A549 (cell line): ENCODE measurements around the gene TYW5. TPM values are rescaled to one million over a fixed set of nuclear protein-coding genes. Genes with fewer than 3 reads are reported as not detected.

Source experiments
- ATAC-seq, 2 experiments: fragments of 200-7000 bp in 1 of 2; fragments of >200 bp in 1 of 2; cut with Nextera tagmentation in 1 of 2; cut with Tn5 transposase in 1 of 2; 3 replicates each; pipeline versions ENCODE4 v1.8.0 to v1.9.1; 2018 to 2020; ENCODE audit warnings: mild to moderate bottlenecking in 1 of 2, moderate library complexity in 1 of 2
- CTCF ChIA-PET: fragments of 300-600 bp; sonication (Branson Sonifier 250); formaldehyde crosslinking; extraction: SDS; loops from one replicate; lab custom pipeline; 2021; ENCODE audit warnings: antibody characterized with exemption, inconsistent platforms; lab: Yijun Ruan, JAX
- POLR2A ChIA-PET: fragments of 350-600 bp; formaldehyde crosslinking; extraction: SDS; loops from one replicate; lab custom pipeline; 2021; ENCODE audit warnings: antibody characterized with exemption, inconsistent platforms; lab: Yijun Ruan, JAX
- DNase-seq, 2 experiments: peaks; one replicate each; pipeline versions ENCODE4 v3.0.0 to v3.0.0-alpha.2; 2011 to 2016; ENCODE audit warnings: low read depth in 1 of 2, low spot score in 1 of 2
- FAIRE-seq: peaks from 2 replicates; lab custom pipeline; 2011; peaks lifted over from hg19 to GRCh38; lab: Jason Lieb, UNC
- H3K27ac ChIP-seq, 2 experiments: fragments of >200 bp; sonication (Bioruptor Twin); formaldehyde crosslinking; 3 replicates each; pipeline ENCODE4 v1.5.1; 2016 to 2017
- H3K4me1 ChIP-seq: fragments of >200 bp; sonication (Bioruptor Twin); formaldehyde crosslinking; 3 replicates; pipeline ENCODE4 v1.6.1; 2016
- H3K4me2 ChIP-seq: fragments of >200 bp; sonication (Bioruptor Twin); formaldehyde crosslinking; 3 replicates; pipeline ENCODE4 v1.6.1; 2016
- H3K4me3 ChIP-seq: fragments of >200 bp; sonication (Bioruptor Twin); formaldehyde crosslinking; 3 replicates; pipeline ENCODE4 v1.5.1; 2016
- H3K9me3 ChIP-seq: fragments of >200 bp; sonication (Bioruptor Twin); formaldehyde crosslinking; 3 replicates; pipeline ENCODE4 v1.6.1; 2016
- BCL3 ChIP-seq: fragments of >200 bp; sonication (Bioruptor Twin); formaldehyde crosslinking; IDR thresholded peaks from 3 replicates; pipeline ENCODE4 v1.6.1; 2016
- CBX2 ChIP-seq: fragments of 200-600 bp; sonication (generic); IDR thresholded peaks from 2 replicates; pipeline ENCODE4 v1.6.1; 2016; ENCODE audit warnings: low read depth, mild to moderate bottlenecking, borderline replicate concordance
- CTCF ChIP-seq: fragments of >200 bp; sonication (Bioruptor Twin); formaldehyde crosslinking; IDR thresholded peaks from 3 replicates; pipeline ENCODE4 v1.5.1; 2016
- E2F6 ChIP-seq: IDR thresholded peaks from 2 replicates; pipeline ENCODE4 v1.6.1; 2012; ENCODE audit warnings: low read depth, borderline replicate concordance
- ESRRA ChIP-seq: fragments of 150-350 bp; IDR thresholded peaks from 2 replicates; pipeline ENCODE4 v1.6.1; 2014; ENCODE audit warnings: mild to moderate bottlenecking, low read length, borderline replicate concordance
- FOSB ChIP-seq: fragments of 250-450 bp; sonication (Bioruptor Pico); IDR thresholded peaks from 2 replicates; pipeline ENCODE4 v1.5.0; 2020; ENCODE audit warnings: mild to moderate bottlenecking, moderate library complexity
- HDAC2 ChIP-seq: fragments of 200-600 bp; sonication (generic); IDR thresholded peaks from 2 replicates; pipeline ENCODE4 v1.6.1; 2016
- HES2 ChIP-seq: fragments of >200 bp; sonication (Bioruptor Twin); formaldehyde crosslinking; IDR thresholded peaks from 2 replicates; pipeline ENCODE4 v1.6.1; 2016
- HEYL ChIP-seq: fragments of 250-450 bp; sonication (Bioruptor Pico); IDR thresholded peaks from 2 replicates; pipeline ENCODE4 v1.8.0; 2021; ENCODE audit warnings: mild to moderate bottlenecking, moderate library complexity
- HMGXB4 ChIP-seq: fragments of 250-450 bp; sonication (Bioruptor Pico); IDR thresholded peaks from 2 replicates; pipeline ENCODE4 v1.5.0; 2021; ENCODE audit warnings: mild to moderate bottlenecking, moderate library complexity, borderline replicate concordance
- HOXB5 ChIP-seq: fragments of 250-450 bp; sonication (Bioruptor Pico); IDR thresholded peaks from 2 replicates; pipeline ENCODE4 v1.5.0; 2020; ENCODE audit warnings: mild to moderate bottlenecking, moderate library complexity
- JUN ChIP-seq, 2 experiments: fragments of >200 bp; sonication (Bioruptor Twin); formaldehyde crosslinking; IDR thresholded peaks; 2 replicates in 1 of 2; 3 replicates in 1 of 2; pipeline ENCODE4 v1.6.1; 2016 to 2017
- NPAS2 ChIP-seq: fragments of 250-450 bp; sonication (Bioruptor Pico); IDR thresholded peaks from 2 replicates; pipeline ENCODE4 v1.8.0; 2022; ENCODE audit warnings: mild to moderate bottlenecking, moderate library complexity, borderline replicate concordance
- POLR2A ChIP-seq: IDR thresholded peaks from 2 replicates; pipeline ENCODE4 v1.6.1; 2012; ENCODE audit warnings: mild to moderate bottlenecking, low read length
- RAD21 ChIP-seq, 2 experiments: fragments of >200 bp in 1 of 2; sonication (Bioruptor Twin) in 1 of 2; formaldehyde crosslinking in 1 of 2; IDR thresholded peaks in 1 of 2; conservative IDR thresholded peaks in 1 of 2; 2 replicates in 1 of 2; 3 replicates in 1 of 2; pipeline ENCODE4 v1.6.1; 2012 to 2018; ENCODE audit warnings: inconsistent platforms in 1 of 2
- REST ChIP-seq: fragments of 200-600 bp; sonication (generic); IDR thresholded peaks from 2 replicates; pipeline ENCODE4 v1.6.1; 2016; ENCODE audit warnings: antibody characterized with exemption, mild to moderate bottlenecking, moderate library complexity
- RFX5 ChIP-seq: fragments of 450-650 bp; IDR thresholded peaks from 2 replicates; pipeline ENCODE4 v1.7.1; 2014; ENCODE audit warnings: antibody characterized with exemption, mild to moderate bottlenecking, moderate library complexity
- RNF2 ChIP-seq: fragments of 200-600 bp; sonication (generic); IDR thresholded peaks from 2 replicates; pipeline ENCODE4 v1.6.1; 2016; ENCODE audit warnings: low read depth, mild to moderate bottlenecking, antibody characterized with exemption, moderate library complexity, borderline replicate concordance
- SMC3 ChIP-seq: fragments of >200 bp; sonication (Bioruptor Twin); formaldehyde crosslinking; IDR thresholded peaks from 3 replicates; pipeline ENCODE4 v1.6.1; 2018; ENCODE audit warnings: inconsistent platforms
- SREBF2 ChIP-seq: fragments of 450-650 bp; IDR thresholded peaks from 2 replicates; pipeline ENCODE4 v1.6.1; 2014; ENCODE audit warnings: mild to moderate bottlenecking, moderate library complexity
- USF2 ChIP-seq: fragments of 450-650 bp; IDR thresholded peaks from 2 replicates; pipeline ENCODE4 v1.6.1; 2014; ENCODE audit warnings: antibody characterized with exemption
- ZC3H11A ChIP-seq: fragments of 450-650 bp; IDR thresholded peaks from 2 replicates; pipeline ENCODE4 v1.6.1; 2014; ENCODE audit warnings: antibody characterized with exemption, mild to moderate bottlenecking
- ZNF302 ChIP-seq: fragments of 250-450 bp; sonication (Bioruptor Pico); IDR thresholded peaks from 2 replicates; pipeline ENCODE4 v1.9.0; 2021; ENCODE audit warnings: inconsistent platforms, mild to moderate bottlenecking, moderate library complexity
- WGBS: methylation state at CpG from one replicate; pipeline ENCODE4 v1.1.6; 2017; ENCODE audit errors: missing lambda C conversion rate; 5-methylcytosine and 5-hydroxymethylcytosine counted together
- polyA plus RNA-seq, 4 experiments: library from polyadenylated mRNA; depleted of rRNA in 3 of 4; stranded (reverse); fragments of >200 nt; fragmentation: RNase III in 1 of 4; extraction: RNeasy Plus Mini Kit Qiagen cat#74134 plus additional on column Dnase treatment in 1 of 4; gene quantifications; 2 replicates in 3 of 4; 3 replicates in 1 of 4; pipeline ENCODE4 v1.2.3, GENCODE V29; 2011 to 2017

The TYW5 gene
- polyA plus RNA-seq, 2 of the 4 experiments (the other 2 are of a cell fraction), result 7.8 to 15.2 TPM

- ChIA-PET CTCF (interaction anchor here (1.7 kb wide), 1 partner anchor 760 kb away, joined by 6 read pairs; no protein-coding TSS in a partner anchor), POLR2A (interaction anchor here (0.5 kb wide), 1 partner anchor 13 kb away, joined by 3 read pairs; no protein-coding TSS in a partner anchor)
- no peak for FAIRE-seq
These were observed 11.9 kb downstream of the TYW5 start for GRCh38 chr2:199943373-199943772.

GRCh38 chr2:199940373-199940772 is 14.9 kb downstream of the TYW5 start:
- ATAC-seq (peak; percentile 70 to 88), FAIRE-seq (no peak), DNase-seq (peak; percentile 16 to 41)
- ChIA-PET POLR2A (interaction anchor here (0.8 kb wide), 1 partner anchor 29 kb away, joined by 4 read pairs; the partner anchor contains the start of gene C2orf69), CTCF (interaction anchor here (0.6 to 2.6 kb wide), 8 partner anchors 9 to 1627 kb away, joined by 3 to 10 read pairs (median 6); no protein-coding TSS in a partner anchor)
- no peak overlapping the region for H3K27ac ChIP-seq
- H3K4me2 ChIP-seq, result no peak overlapping the region
- TF ChIP-seq JUN (IDR thresholded peaks at IDR 0.05) (no peak), SMC3 (peak; percentile 43; the same call in 2 of the 3 replicates), RAD21 (conservative IDR thresholded peaks at IDR 0.05 in 1 of 2, IDR thresholded peaks at IDR 0.05 in 1 of 2) (peak; percentile 48 to 59; a peak in 4 of 5 replicates), CTCF (peak; percentile 43)
- no peaks in the 10 kb centered on the region for H3K9me3 ChIP-seq
- no peak overlapping the region for H3K4me3 ChIP-seq
- H3K4me1 ChIP-seq, result peaks cover 10% of the 10 kb centered on the region; the same call in 1 of the 3 replicates
- 95% methylated on average over 2 of the region's 2 CpGs for WGBS

More at GRCh38 chr2:199943373-199943772, 11.9 kb downstream of the TYW5 start:
- Histone ChIP-seq H3K4me2 (no peak overlapping the region), H3K4me3 (no peak overlapping the region), H3K9me3 (no peaks in the 10 kb centered on the region), H3K27ac (no peak overlapping the region), H3K4me1 (no peaks in the 10 kb centered on the region)
- no peak for TF ChIP-seq HES2
- TF ChIP-seq NPAS2 (CRISPR knock-in tag), result no peak
- no peak for TF ChIP-seq HOXB5 (CRISPR knock-in tag)
- TF ChIP-seq ZC3H11A, result no peak
- TF ChIP-seq BCL3, result no peak
- no peak for ATAC-seq
- WGBS, result 94% methylated on average over 4 of the region's 4 CpGs
- DNase-seq, result no peak

- 30% methylated on average over 2 of the region's 2 CpGs for WGBS
- Histone ChIP-seq H3K4me3 (no peak overlapping the region), H3K4me1 (peaks cover 21% of the 10 kb centered on the region; the same call in 2 of the 3 replicates), H3K4me2 (no peak overlapping the region), H3K27ac (no peak overlapping the region)
- no peak for ATAC-seq
- CTCF ChIA-PET, result no interaction called here
- FAIRE-seq, result no peak
- no peak for TF ChIP-seq HOXB5 (CRISPR knock-in tag)
- TF ChIP-seq ZNF302 (CRISPR knock-in tag), result no peak
- no peak for TF ChIP-seq REST
- no peak for TF ChIP-seq POLR2A
- TF ChIP-seq HEYL (CRISPR knock-in tag), result no peak
- TF ChIP-seq CBX2, result no peak
- no peak for TF ChIP-seq HMGXB4 (CRISPR knock-in tag)
- no peak for TF ChIP-seq RFX5
- no peak for TF ChIP-seq SMC3
- no peak for TF ChIP-seq ESRRA
- TF ChIP-seq USF2, result no peak
- no peak for TF ChIP-seq SREBF2
- no peak for TF ChIP-seq E2F6
- no peak for TF ChIP-seq HDAC2
- no peak for TF ChIP-seq RNF2
- no peak for TF ChIP-seq FOSB (CRISPR knock-in tag)
- TF ChIP-seq, all 56 proteins: peak for 0
- H3K9me3 ChIP-seq, result no peaks in the 10 kb centered on the region
- POLR2A ChIA-PET, result no interaction called here
- DNase-seq, result no peak
These were observed 18.7 kb downstream of the TYW5 start for GRCh38 chr2:199936554-199936953.
